Transverse colon (tissue), 3 donors: Measurements from ENCODE around the gene RCAN3.

Source experiments
- EP300 ChIP-seq: sonication (generic); formaldehyde crosslinking; IDR thresholded peaks from one replicate; pipeline ENCODE4 v1.6.1; 2017; ENCODE audit warnings: antibody characterized with exemption, low read depth
- TF ChIP-seq, protein P1 (sequence below), 5 experiments: fragments of 200-600 bp in 3 of 5; fragments of 450-650 bp in 2 of 5; sonication (generic) in 3 of 5; IDR thresholded peaks; 1 replicate in 2 of 5; 2 replicates in 3 of 5; pipeline ENCODE4 v1.5.1; 2016 to 2017; ENCODE audit warnings: antibody characterized with exemption in 5 of 5, inconsistent platforms in 3 of 5, mild to moderate bottlenecking in 2 of 5, moderate library complexity in 1 of 5

DNA sequence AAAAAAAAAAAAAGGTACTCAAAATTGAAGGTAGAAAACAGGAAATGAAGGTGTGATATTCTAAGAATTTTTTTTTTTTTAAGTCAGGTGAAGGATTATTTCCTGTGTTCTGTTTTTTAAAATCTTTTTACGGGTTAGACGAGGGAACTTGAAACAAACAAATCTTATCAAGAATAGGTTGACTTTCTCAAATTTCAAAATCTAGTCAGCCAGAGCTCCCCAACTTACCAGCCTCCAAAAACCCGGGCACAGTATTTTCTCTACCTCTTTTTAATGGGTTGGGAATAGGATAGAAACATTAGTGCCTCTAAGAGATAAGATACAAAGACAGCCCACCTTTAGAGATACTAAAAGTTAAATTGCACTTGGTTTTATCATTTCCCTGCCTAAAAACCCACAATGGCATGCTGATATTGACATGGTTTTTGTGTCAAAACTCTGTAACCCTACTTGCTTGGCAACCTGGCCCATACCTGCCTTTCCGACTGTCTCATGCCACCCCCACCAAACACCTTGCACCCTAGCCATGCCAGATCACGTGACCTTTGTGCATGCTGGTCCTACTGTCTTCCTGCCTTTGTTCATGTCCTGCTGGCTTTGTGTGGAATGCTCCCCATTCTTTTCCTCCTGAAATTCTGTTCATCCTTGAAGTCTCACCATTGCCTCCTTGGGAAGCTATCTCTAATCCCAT is 4.2 kb downstream of the RCAN3 start:
- TF ChIP-seq EP300 = no peak
- TF ChIP-seq, protein P1, sequence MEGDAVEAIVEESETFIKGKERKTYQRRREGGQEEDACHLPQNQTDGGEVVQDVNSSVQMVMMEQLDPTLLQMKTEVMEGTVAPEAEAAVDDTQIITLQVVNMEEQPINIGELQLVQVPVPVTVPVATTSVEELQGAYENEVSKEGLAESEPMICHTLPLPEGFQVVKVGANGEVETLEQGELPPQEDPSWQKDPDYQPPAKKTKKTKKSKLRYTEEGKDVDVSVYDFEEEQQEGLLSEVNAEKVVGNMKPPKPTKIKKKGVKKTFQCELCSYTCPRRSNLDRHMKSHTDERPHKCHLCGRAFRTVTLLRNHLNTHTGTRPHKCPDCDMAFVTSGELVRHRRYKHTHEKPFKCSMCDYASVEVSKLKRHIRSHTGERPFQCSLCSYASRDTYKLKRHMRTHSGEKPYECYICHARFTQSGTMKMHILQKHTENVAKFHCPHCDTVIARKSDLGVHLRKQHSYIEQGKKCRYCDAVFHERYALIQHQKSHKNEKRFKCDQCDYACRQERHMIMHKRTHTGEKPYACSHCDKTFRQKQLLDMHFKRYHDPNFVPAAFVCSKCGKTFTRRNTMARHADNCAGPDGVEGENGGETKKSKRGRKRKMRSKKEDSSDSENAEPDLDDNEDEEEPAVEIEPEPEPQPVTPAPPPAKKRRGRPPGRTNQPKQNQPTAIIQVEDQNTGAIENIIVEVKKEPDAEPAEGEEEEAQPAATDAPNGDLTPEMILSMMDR (IDR thresholded peaks at IDR 0.05) = no peak
